Right renal pelvis (tissue), 4 donors: ENCODE results near the gene CHCHD3. TPM values are rescaled to one million over a fixed set of nuclear protein-coding genes. Genes with fewer than 3 reads are reported as not detected.

ENCODE experiments used
- DNase-seq, 4 donors: peaks; one replicate each; pipeline ENCODE4 v3.0.0-alpha.2; 2013; ENCODE audit warnings: low read depth in 4 of 4, low spot score in 3 of 4, missing footprints in 1 of 4
- polyA plus RNA-seq, 4 donors: library from polyadenylated mRNA; unstranded; fragments of 120-200 nt; gene quantifications; one replicate each; pipeline ENCODE4 v1.2.1, GENCODE V29; 2013; ENCODE audit not compliant: insufficient read length in 4 of 4

The CHCHD3 gene
- polyA plus RNA-seq, 4 donors = 80.8 to 93.4 (median 87.9) TPM

DNA sequence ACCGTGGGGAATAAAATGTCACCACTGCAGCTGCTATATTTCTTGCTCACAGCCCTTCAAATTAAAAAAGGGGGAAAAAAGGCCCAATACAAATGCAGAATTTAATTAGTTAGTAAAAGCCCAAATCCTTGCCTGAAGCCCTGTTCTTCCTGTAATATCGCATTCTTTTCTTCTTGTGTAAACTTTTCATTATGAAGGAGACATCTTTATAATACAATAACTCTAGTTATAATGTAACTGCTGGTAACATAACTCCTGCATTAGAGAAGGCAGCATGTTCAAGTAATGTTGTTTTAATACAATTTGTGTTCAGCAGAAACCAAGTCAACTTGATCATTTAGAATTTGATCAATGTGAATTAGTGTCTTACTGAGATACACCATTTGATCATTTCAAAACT is 250.9 kb downstream of the CHCHD3 start:
- no peak for DNase-seq

DNA sequence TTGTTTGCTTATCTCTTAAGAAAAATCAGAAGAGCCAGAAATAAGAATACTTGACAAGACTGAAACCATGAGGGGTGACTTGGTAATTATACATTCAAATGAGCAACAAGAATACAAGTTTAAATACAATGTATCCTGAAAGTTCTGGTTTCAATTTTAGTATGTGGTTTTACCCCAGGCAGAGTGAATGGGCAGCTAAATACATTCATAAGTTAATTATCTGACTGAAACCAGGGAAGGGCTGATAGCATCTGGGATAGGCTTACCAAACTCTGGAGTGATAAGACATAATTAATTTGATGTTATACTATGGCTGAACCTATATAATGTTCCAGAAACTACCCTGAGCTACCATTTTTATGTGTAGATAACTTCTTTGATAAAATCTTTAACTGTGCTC is 253.4 kb downstream of the CHCHD3 start:
- DNase-seq = no peak

DNA sequence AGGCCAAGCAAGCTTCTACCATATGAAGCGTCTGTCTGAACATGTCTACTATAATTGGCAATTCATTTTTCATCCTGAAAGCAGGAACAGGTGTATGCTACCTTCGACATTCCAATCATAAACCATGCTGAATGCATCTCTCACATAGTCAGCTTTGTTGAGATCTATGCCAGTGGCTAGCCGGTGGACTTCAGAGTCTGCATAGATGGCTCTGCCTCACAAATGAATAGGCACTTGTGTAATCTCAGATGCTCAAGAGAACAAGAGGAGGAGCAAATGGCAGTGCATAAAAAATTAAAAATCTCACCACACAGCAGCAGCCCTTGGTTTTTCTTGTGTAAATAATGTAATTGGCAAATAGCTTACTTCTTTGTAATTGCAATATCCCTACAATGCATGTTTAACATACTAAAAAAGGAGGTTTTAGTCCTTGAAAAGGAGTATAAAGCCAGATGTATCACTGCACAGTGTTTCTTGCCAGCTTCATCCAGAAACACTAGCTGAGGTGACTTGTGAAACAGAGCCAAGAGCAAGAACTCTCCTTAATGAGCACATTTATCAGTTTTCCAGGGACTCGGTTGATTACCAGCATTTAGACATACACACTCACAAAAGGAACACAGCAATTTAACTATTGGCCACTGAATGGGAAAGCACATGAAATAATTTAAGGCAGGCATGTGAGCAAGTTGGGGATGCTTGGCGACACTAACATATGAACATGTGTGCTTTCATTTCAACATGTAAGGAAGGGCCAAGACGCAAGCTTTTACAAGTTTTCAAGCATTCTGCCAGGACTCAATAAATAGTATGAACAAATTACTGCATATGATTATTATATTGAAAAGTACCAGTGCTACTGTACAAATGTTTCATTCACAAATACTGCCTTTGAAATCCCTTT is 255.7 kb downstream of the CHCHD3 start:
- no peak for DNase-seq

- no peak for DNase-seq
Observed at GRCh38 chr7:132825222-132825621, 256.7 kb downstream of the CHCHD3 start.

GRCh38 chr7:132819648-132820047 is 262.2 kb downstream of the CHCHD3 start:
- DNase-seq = no peak

DNA sequence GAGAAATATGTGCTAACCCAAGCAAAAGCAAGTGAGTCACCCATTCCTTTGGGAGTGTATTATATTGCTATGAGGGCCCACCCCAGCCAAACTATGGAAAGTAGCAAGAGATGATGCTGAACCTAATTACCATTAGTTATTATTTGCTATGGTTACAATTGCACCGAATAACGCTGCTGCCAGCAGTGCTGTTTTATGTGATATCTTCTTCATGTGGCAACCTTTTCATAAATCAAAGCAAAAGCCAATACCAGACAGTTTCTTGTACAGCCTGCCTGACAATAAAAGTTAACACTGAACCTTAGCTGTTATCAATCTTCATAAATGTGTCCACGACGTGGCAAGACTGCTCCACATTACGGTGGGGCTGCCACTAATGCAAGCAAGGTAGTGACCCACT is 263.9 kb downstream of the CHCHD3 start:
- DNase-seq = no peak

GRCh38 chr7:132815696-132816311 is 266.1 kb downstream of the CHCHD3 start:
- DNase-seq = no peak

GRCh38 chr7:132815130-132815529 is 266.8 kb downstream of the CHCHD3 start:
- DNase-seq = no peak

GRCh38 chr7:132810561-132810960 is 271.3 kb downstream of the CHCHD3 start:
- DNase-seq = no peak

DNA sequence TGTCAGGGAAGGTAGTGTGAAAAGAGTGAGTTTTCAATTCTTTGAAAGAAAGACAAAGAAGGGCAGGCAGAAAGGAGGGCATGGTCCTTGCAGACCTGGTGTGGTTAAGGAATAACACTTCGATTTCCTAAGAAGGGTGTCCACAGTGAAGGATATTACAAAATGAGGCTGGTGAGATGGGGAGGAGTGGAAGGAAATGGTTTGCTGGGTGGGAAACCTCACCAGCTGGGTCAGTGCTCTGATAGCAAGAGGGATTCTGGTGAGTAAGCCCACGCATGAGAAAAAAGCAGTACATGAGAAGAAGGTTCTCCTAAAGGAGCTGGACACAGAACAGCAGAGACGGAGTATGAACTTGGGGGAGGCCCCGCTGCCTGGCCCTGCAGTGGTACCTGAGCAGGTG is 275.1 kb downstream of the CHCHD3 start:
- no peak for DNase-seq

DNA sequence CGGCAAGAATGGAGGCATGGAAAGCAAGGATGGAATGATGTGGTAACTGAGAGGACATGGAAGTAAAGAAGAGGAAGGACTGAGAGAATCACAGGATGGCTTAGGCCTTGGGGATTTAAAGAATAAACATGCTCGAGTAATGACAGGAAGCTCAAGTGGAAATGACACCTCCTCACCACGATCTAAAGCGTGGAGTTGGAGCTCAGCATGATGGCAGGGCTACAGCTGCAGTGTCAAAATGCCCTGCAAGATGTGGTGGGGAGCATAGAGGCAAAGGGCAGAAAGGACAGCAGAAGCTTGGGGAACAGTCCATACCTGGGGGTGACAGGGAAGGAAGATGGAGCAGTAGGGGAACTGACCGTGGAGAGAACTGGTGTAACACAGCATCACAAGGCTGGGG is 276.1 kb downstream of the CHCHD3 start:
- no peak for DNase-seq

GRCh38 chr7:132804849-132805485 is 276.9 kb downstream of the CHCHD3 start:
- DNase-seq = no peak

DNA sequence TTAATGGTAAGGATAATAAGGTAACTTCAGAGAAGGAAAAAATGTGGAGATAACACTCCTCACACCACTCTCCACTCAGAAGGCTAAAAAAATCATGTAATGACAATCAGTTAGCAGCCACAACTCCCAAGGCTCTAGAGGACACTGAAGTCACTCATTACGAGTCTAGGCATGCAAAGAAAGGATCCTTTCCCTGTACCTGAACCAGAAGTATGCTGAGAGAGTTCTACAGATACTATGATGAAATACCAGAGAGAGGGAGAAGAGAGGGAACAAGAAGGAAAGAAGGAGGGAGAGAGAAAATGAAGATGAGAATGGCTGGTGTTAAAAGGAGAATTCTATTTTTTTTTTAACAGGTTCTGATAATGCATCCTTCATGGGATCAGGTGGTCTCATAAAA is 281.4 kb downstream of the CHCHD3 start:
- DNase-seq = no peak

GRCh38 chr7:132799081-132799413 is 282.8 kb downstream of the CHCHD3 start:
- no peak for DNase-seq

DNA sequence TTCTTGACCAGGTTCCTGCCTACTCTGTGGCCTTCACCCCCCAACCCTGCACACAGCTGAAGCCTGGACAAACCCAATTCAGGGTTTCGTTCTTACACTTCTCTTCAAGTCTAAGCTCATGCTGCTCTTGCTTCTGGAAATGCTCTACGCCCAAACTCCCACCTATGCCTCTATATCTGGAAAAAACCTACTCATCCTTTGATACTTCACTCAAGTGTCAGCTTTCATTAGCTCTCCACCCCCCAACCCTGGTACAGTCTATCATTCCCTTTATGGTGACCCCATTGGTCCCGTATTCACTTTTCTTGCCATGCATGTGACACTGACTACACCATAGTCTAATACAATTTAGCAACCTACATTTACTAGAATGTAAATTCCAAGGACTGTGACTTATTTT is 284.7 kb downstream of the CHCHD3 start:
- DNase-seq = no peak

DNA sequence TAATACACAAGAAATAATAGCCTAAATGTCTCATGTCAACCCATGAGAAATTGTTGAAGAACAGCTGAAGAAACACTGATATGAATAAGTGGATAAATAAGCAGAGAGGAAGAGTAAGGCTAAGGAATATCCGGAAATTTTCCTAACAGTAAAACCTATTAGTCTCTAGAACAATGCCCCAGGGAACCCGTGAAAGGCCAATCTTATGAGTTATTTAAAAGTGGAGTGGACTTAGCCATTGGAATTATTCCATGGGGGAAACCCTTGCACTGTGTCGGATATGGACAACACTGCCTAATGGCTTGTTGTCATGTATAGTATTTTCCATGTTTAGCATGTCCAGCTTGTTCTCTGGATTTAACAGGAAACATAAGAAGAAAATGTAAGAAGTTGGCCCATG is 288.4 kb downstream of the CHCHD3 start:
- no peak for DNase-seq

GRCh38 chr7:132791036-132791435 is 290.9 kb downstream of the CHCHD3 start:
- no peak for DNase-seq

- DNase-seq = no peak
Observed at GRCh38 chr7:132790104-132790503, 291.8 kb downstream of the CHCHD3 start.

DNA sequence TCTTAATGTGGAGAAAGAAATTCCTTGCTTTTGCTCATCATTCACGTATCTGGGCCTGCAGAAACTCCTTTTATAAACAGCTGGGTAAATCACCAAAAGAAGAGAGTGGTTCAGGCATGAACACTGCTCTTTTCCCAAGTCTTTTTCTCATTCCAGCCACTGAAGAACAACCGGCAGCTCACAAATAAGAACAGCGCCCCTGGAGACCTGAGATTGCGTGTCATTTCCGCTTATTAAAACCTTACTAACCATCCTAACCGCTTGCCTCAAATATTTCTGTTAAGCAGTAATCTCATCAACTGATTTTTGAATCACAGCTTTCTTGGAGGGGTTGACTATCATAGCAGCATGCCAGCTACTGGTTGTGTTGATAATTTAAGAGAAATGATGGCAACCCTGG is 292.6 kb downstream of the CHCHD3 start:
- no peak for DNase-seq

- DNase-seq = peak in 1 of 4 donors; percentile 36
Observed at GRCh38 chr7:132785870-132786269, 296.0 kb downstream of the CHCHD3 start.

GRCh38 chr7:132784406-132784805 is 297.5 kb downstream of the CHCHD3 start:
- DNase-seq = no peak

- no peak for DNase-seq
Observed at GRCh38 chr7:132783824-132784223, 298.1 kb downstream of the CHCHD3 start.
